Stomach (tissue), 19 donors: ENCODE results near the gene KLHL28. TPM values are rescaled to one million over a fixed set of nuclear protein-coding genes. Genes with fewer than 3 reads are reported as not detected.
A peak's percentile ranks its signal among the peaks of the same experiment; 100 is the strongest.

Source experiments
- DNase-seq, 2 donors: peaks; one replicate each; pipeline versions ENCODE4 v3.0.0 to v3.0.0-alpha.2; 2013 to 2019
- H3K27ac ChIP-seq, 5 donors: fragments of 200-600 bp in 4 of 5; sonication (generic) in 4 of 5; one replicate each; pipeline ENCODE4 v1.5.1; 2013 to 2019; ENCODE audit warnings: mild to moderate bottlenecking in 1 of 5, moderate library complexity in 1 of 5
- H3K27me3 ChIP-seq, 3 donors: fragments of 200-600 bp; sonication (generic); one replicate each; pipeline ENCODE4 v1.5.1; 2017 to 2019; ENCODE audit warnings: mixed run types in 1 of 3
- H3K36me3 ChIP-seq, 4 donors: fragments of 200-600 bp; sonication (generic); 1 replicate in 3 of 4; 2 replicates in 1 of 4; pipeline ENCODE4 v1.5.1; 2016 to 2019
- H3K4me1 ChIP-seq, 4 donors: fragments of 200-600 bp; sonication (generic); one replicate each; pipeline ENCODE4 v1.5.1; 2016 to 2019
- H3K4me3 ChIP-seq, 4 donors: fragments of 200-600 bp; sonication (generic) in 3 of 4; one replicate each; pipeline ENCODE4 v1.5.1; 2016 to 2019; ENCODE audit warnings: mild to moderate bottlenecking in 1 of 4
- H3K9me3 ChIP-seq, 4 donors: fragments of 200-600 bp; sonication (generic); one replicate each; pipeline ENCODE4 v1.5.1; 2016 to 2019
- EP300 ChIP-seq: sonication (generic); formaldehyde crosslinking; IDR thresholded peaks from one replicate; pipeline ENCODE4 v1.6.1; 2017; ENCODE audit warnings: antibody characterized with exemption
- POLR2A ChIP-seq, 4 donors: fragments of 450-650 bp; IDR thresholded peaks; one replicate each; pipeline ENCODE4 v1.6.1; 2016; ENCODE audit warnings: antibody characterized with exemption in 4 of 4, control low read depth in 2 of 4, mild to moderate bottlenecking in 1 of 4, moderate library complexity in 1 of 4
- POLR2AphosphoS5 ChIP-seq, 3 donors: sonication (generic); formaldehyde crosslinking; IDR thresholded peaks; one replicate each; pipeline ENCODE4 v1.6.1; 2016; ENCODE audit warnings: antibody characterized with exemption in 3 of 3
- WGBS, 5 donors: extraction: QIAGEN DNeasy Blood & Tissue Kit in 3 of 5; methylation state at CpG; one replicate each; pipeline versions ENCODE4 v1.1.5 to v1.1.7; 2013 to 2018; 5-methylcytosine and 5-hydroxymethylcytosine counted together
- intact Hi-C: fragments of 100-400 bp; cut with DNase I; formaldehyde crosslinking; loops from one replicate; pipeline ENCODE4 v1.15.1; 2023; ENCODE audit warnings: low total_unique reads
- long read RNA-seq, 10 donors: transcript quantifications; one replicate each; lab custom pipeline, GENCODE V29; 2026
- polyA plus RNA-seq, 3 donors: library from polyadenylated mRNA; stranded (reverse); fragments of 200-250 nt; gene quantifications; one replicate each; pipeline ENCODE4 v1.2.3, GENCODE V29; 2013
- total RNA-seq, 5 donors: library from RNA; depleted of rRNA; stranded (reverse); fragments of >200 nt; gene quantifications; one replicate each; pipeline versions ENCODE4 v1.1.0 to v1.2.3, GENCODE V29; 2014 to 2016
- TF ChIP-seq, protein P1 (sequence below), 7 experiments: fragments of 450-650 bp in 4 of 7; fragments of 200-600 bp in 3 of 7; sonication (generic) in 3 of 7; IDR thresholded peaks; one replicate each; pipeline ENCODE4 v1.5.1; 2016 to 2019; ENCODE audit warnings: antibody characterized with exemption in 7 of 7, control low read depth in 2 of 7, mild to moderate bottlenecking in 1 of 7
- donor health status: healthy with polysubstance abuse.
- donor health status: Bipolar disorder and iron deficiency.
- donor health status: healthy.

The KLHL28 gene
- total RNA-seq: 10 to 100 TPM in 3 of 5 donors, 1 to 10 TPM in 2; 5.2 to 20.6 (median 13.4) TPM
- polyA plus RNA-seq: 1 to 10 TPM; 1.5 to 2.1 (median 1.7) TPM
- long read RNA-seq, donor 1: 0 reads
- long read RNA-seq, donor 2, full-length matches to known transcripts: 2 of 2 reads
- long read RNA-seq, donor 2, partial matches to known transcripts: 0 of 2 reads
- long read RNA-seq, donor 2, other reads (novel, unspliced or antisense): 0 of 2 reads
- long read RNA-seq, donor 3: 0 reads
- long read RNA-seq, donor 4: 0 reads
- long read RNA-seq, donor 5, full-length matches to known transcripts: 3 of 14 reads
- long read RNA-seq, donor 5, partial matches to known transcripts: 11 of 14 reads
- long read RNA-seq, donor 5, other reads (novel, unspliced or antisense): 0 of 14 reads
- long read RNA-seq, donor 6, full-length matches to known transcripts: 2 of 15 reads
- long read RNA-seq, donor 6, partial matches to known transcripts: 13 of 15 reads
- long read RNA-seq, donor 6, other reads (novel, unspliced or antisense): 0 of 15 reads
- long read RNA-seq, donor 7, full-length matches to known transcripts: 2 of 2 reads
- long read RNA-seq, donor 7, partial matches to known transcripts: 0 of 2 reads
- long read RNA-seq, donor 7, other reads (novel, unspliced or antisense): 0 of 2 reads
- long read RNA-seq, donor 8: 0 reads
- long read RNA-seq, donor 9, partial matches to known transcripts: 18 of 18 reads
- long read RNA-seq, donor 9, other reads (novel, unspliced or antisense): 0 of 18 reads
- long read RNA-seq, donor 10: 0 reads

DNA sequence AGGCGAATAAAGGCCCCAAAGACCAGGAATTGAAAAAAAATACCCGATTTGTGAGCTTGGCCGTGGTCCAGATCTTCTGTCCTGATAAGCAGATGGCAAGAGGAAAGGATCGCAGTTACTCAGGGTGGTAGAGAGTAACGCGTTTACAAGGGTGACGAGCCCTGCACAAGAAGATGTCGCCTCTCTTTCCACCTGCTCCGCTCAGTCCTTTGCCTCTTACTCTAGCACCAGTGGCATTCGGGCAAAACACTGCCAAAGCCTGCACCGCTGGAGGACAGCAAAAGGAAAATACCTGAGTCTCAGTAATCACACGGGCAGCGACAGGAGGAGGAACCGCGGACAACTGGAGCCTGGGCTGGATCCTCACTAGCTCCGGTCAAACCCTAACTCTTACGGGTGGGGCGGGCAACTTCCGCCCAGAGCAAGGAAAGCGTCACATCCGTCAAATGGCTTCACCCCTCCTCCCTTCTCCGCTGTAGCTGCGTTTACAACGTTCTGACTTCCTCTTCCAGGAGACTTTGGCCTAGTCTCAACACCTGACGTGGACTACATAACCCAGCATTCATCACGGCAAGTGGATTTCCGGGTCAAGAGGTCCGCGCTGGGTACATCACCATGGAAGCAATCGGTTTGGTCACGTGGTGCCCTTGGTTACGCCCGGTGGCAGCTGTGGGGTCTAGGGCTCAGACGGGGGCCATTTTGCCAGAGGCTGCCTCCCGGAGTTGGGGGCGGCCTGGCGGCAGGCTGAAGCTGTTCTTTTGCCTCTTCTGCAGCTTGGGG, at the start of gene KLHL28, which contains the start of gene TOGARAM1:
KLHL28 (minus strand) TSS at position 394 of the 780 bp plus-strand sequence. CDS start 16,019 bp downstream, outside the sequence.
TOGARAM1 (plus strand) TSS at position 637 of the 780 bp plus-strand sequence. CDS start 232 bp downstream, outside the sequence.
- DNase-seq: peak; percentile 98 to 100
- 0 to 1% (median 0%) methylated on average over 31 to 37 of the region's 37 CpGs for whole genome bisulfite sequencing, 5 donors
- peak within 1 kb of the TSS; percentile 91 to 94 (median 92) for H3K27ac ChIP-seq

DNA sequence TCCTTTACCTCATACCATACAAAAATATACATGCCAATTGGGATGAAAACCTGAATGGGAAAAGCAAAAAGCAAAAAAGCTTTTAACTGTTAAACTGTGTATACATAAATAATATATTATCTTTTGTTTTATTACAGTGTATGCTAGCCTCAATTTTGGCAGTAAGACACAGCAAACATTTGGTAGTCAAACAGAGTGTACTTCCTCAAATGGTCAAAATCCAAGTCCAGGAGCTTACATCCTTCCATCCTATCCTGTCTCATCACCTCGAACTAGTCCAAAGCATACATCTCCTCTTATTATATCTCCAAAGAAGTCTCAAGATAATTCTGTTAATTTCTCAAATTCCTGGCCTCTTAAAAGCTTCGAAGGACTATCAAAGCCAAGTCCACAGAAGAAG, 42.2 kb upstream of the KLHL28 start:
- intact Hi-C loops: no loop called here
- Histone ChIP-seq H3K9me3 (no peaks in the 10 kb centered on the region), H3K27me3 (no peaks in the 10 kb centered on the region), H3K4me3 (no peak overlapping the region), H3K36me3 (peaks cover 0 to 62% (median 45%) of the 10 kb centered on the region in 4 donors), H3K27ac (no peak overlapping the region), H3K4me1 (peaks cover 0 to 9% (median 0%) of the 10 kb centered on the region in 4 donors)
- TF ChIP-seq POLR2AphosphoS5 (IDR thresholded peaks at IDR 0.05) (no peak), POLR2A (IDR thresholded peaks at IDR 0.05) (no peak), EP300 (no peak)
- TF ChIP-seq, protein P1, sequence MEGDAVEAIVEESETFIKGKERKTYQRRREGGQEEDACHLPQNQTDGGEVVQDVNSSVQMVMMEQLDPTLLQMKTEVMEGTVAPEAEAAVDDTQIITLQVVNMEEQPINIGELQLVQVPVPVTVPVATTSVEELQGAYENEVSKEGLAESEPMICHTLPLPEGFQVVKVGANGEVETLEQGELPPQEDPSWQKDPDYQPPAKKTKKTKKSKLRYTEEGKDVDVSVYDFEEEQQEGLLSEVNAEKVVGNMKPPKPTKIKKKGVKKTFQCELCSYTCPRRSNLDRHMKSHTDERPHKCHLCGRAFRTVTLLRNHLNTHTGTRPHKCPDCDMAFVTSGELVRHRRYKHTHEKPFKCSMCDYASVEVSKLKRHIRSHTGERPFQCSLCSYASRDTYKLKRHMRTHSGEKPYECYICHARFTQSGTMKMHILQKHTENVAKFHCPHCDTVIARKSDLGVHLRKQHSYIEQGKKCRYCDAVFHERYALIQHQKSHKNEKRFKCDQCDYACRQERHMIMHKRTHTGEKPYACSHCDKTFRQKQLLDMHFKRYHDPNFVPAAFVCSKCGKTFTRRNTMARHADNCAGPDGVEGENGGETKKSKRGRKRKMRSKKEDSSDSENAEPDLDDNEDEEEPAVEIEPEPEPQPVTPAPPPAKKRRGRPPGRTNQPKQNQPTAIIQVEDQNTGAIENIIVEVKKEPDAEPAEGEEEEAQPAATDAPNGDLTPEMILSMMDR (IDR thresholded peaks at IDR 0.05): no peak
- no peak for DNase-seq
- 64 to 86% (median 68%) methylated on average over 2 of the region's 2 CpGs for WGBS, 5 donors

More for the DNA sequence above, at the start of gene KLHL28, which contains the start of gene TOGARAM1:
- intact Hi-C loops: no loop called here
- TF ChIP-seq, protein P1 (IDR thresholded peaks at IDR 0.05): no peak
- TF ChIP-seq POLR2AphosphoS5 (IDR thresholded peaks at IDR 0.05) (peak; percentile 95 to 98 (median 96)), POLR2A (IDR thresholded peaks at IDR 0.05) (peak in 2 of 4 donors; percentile 61 to 67), EP300 (peak; percentile 10)
- H3K36me3 ChIP-seq: no peaks in the 10 kb centered on the region
- no peaks in the 10 kb centered on the region for H3K9me3 ChIP-seq
- peaks cover 31 to 84% (median 66%) of the 10 kb centered on the region in 4 donors for H3K4me1 ChIP-seq
- no peaks in the 10 kb centered on the region for H3K27me3 ChIP-seq
- peak within 1 kb of the TSS; percentile 74 to 98 (median 89) for H3K4me3 ChIP-seq

GRCh38 chr14:44995770-44996294, 34.1 kb upstream of the KLHL28 start:
- TF ChIP-seq POLR2A (IDR thresholded peaks at IDR 0.05) (no peak), POLR2AphosphoS5 (IDR thresholded peaks at IDR 0.05) (no peak), EP300 (no peak)
- TF ChIP-seq, protein P1 (IDR thresholded peaks at IDR 0.05): no peak
- DNase-seq: no peak
- no peaks in the 10 kb centered on the region for H3K27me3 ChIP-seq
- H3K9me3 ChIP-seq: no peaks in the 10 kb centered on the region
- 49 to 63% (median 54%) methylated on average over 4 of the region's 4 CpGs for WGBS, 5 donors
- no peak overlapping the region for H3K27ac ChIP-seq
- intact Hi-C loops: no loop called here
- H3K4me1 ChIP-seq: peaks cover 0 to 27% (median 1%) of the 10 kb centered on the region in 4 donors
- H3K4me3 ChIP-seq: no peak overlapping the region
- H3K36me3 ChIP-seq: peaks cover 0 to 28% (median 21%) of the 10 kb centered on the region in 4 donors
